Aorta (tissue), 5 donors: ENCODE results near the gene TFAP2B. TPM values are rescaled to one million over a fixed set of nuclear protein-coding genes. Genes with fewer than 3 reads are reported as not detected.

Source experiments
- ATAC-seq: fragments of 200-7000 bp; cut with Tn5 transposase; one replicate; pipeline ENCODE4 v1.9.1; 2022; ENCODE audit warnings: moderate library complexity; ENCODE audit not compliant: low FRiP score
- DNase-seq, 2 donors: peaks; one replicate each; pipeline ENCODE4 v3.0.0-alpha.2; 2020
- H3K27ac ChIP-seq, 2 donors: one replicate each; pipeline ENCODE4 v1.5.1; 2013; ENCODE audit warnings: low read length in 2 of 2, mild to moderate bottlenecking in 2 of 2, moderate library complexity in 2 of 2, control low read depth in 1 of 2, inconsistent platforms in 1 of 2, low read depth in 1 of 2
- H3K27me3 ChIP-seq, 2 donors: one replicate each; pipeline ENCODE4 v1.6.1; 2013; ENCODE audit warnings: control low read depth in 1 of 2, low read length in 1 of 2, mild to moderate bottlenecking in 1 of 2, moderate library complexity in 1 of 2; ENCODE audit not compliant: insufficient read depth in 2 of 2, control insufficient read depth in 1 of 2
- H3K36me3 ChIP-seq, 2 donors: one replicate each; pipeline ENCODE4 v1.6.1; 2013; ENCODE audit warnings: control low read depth in 1 of 2, low read length in 1 of 2, mild to moderate bottlenecking in 1 of 2; ENCODE audit not compliant: insufficient read depth in 2 of 2, control insufficient read depth in 1 of 2
- H3K4me1 ChIP-seq, 2 donors: one replicate each; pipeline ENCODE4 v1.6.1; 2013; ENCODE audit warnings: low read length in 2 of 2, control low read depth in 1 of 2, mild to moderate bottlenecking in 1 of 2, moderate library complexity in 1 of 2; ENCODE audit not compliant: insufficient read depth in 2 of 2, control insufficient read depth in 1 of 2
- H3K4me3 ChIP-seq, 2 donors: one replicate each; pipeline ENCODE4 v1.5.1; 2013; ENCODE audit warnings: low read length in 2 of 2, control low read depth in 1 of 2, mild to moderate bottlenecking in 1 of 2
- H3K9me3 ChIP-seq: one replicate; pipeline ENCODE4 v1.6.1; 2013; ENCODE audit warnings: mild to moderate bottlenecking, low read length; ENCODE audit not compliant: control insufficient read depth
- WGBS, 2 donors: extraction: QIAGEN DNeasy Blood & Tissue Kit; methylation state at CpG; one replicate each; pipeline ENCODE4 v1.1.7; 2013; 5-methylcytosine and 5-hydroxymethylcytosine counted together
- intact Hi-C, 2 donors: fragments of 100-400 bp; cut with DNase I; formaldehyde crosslinking; loops; one replicate each; pipeline versions ENCODE4 v1.14.2 to v1.15.0; 2022
- polyA plus RNA-seq, 2 donors: library from polyadenylated mRNA; stranded (reverse); fragments of 200-250 nt; gene quantifications; one replicate each; pipeline ENCODE4 v1.2.3, GENCODE V29; 2013
- total RNA-seq, 2 donors: library from RNA; stranded (reverse); fragmentation: NEBNext Ultra II Directional; extraction: Animal tissue kit (Norgen Biotek cat#: 25700); gene quantifications; one replicate each; pipeline ENCODE4 v1.2.1, GENCODE V29; 2021
- donor health status: healthy with polysubstance abuse.
- donor health status: Bipolar disorder and iron deficiency.
- donor health status: DM: no; HTN: no; CAD: no.
- donor health status: DM: no; HTN: no; CAD: no.
- donor health status: DM: yes; HTN: yes; CAD: no.

The TFAP2B gene
- total and polyA plus RNA-seq, 4 donors, result 0.13 TPM; not detected in 3

DNA sequence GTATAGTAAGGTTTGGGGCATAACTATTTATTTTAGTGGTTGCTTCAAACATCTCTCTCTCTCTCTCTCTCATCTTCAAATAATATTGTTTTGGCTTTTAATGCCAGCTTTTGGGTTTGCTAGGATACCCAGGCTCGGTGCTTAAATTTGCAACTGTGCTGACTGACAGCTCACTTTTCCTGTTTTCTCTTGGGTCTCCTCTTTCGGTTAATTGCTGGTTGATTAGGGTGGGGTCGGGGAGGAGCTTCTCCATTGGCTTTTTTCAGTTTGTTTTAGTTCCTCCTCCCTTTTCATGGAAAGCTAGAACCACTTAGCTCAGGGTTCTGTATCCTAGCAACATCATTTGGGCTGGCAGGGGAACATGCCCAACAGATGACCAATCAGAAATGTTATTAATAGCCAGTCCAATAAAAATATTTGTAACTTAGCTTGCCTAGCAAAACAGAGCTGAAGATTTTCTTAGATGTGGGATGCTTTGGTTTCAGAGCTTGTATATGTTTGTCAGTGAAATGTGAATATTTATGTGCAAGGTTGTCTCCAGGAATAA lies 11.3 kb downstream of the TFAP2B start:
- intact Hi-C loops, result loop anchor here in 1 of 2 donors (5.0 kb wide), 1 partner anchor 567 kb away; no protein-coding TSS in a partner anchor

DNA sequence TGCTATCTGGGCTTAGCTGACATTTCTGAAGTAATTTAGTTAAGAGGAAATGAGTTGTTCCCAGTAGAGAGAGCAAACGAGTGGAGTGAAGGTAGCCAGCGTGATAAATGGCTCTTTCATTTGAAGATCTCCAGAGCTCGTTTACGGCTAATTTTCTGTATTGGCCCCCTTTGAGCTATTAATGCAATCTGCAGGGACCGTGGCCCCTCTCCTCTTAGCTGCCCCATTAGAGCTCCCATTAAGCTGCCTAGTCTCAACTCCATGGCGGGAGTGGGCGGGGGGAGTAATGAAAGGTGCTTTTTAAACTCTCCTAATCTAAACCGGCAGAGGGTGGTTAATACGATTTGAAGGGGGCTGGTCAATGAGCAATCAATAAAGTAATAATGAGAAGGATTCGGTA lies 12.5 kb downstream of the TFAP2B start:
- no peaks in the 10 kb centered on the region for H3K36me3 ChIP-seq
- intact Hi-C loops, result loop anchor here in 1 of 2 donors (5.0 kb wide), 1 partner anchor 566 kb away; no protein-coding TSS in a partner anchor
- no peak overlapping the region for H3K4me3 ChIP-seq
- no peak overlapping the region for H3K27ac ChIP-seq
- peaks cover 2% of the 10 kb centered on the region for H3K9me3 ChIP-seq
- H3K27me3 ChIP-seq, result peaks cover 0 to 2% of the 10 kb centered on the region in 2 donors
- WGBS, 2 donors, result 7 to 10% methylated on average over 10 of the region's 10 CpGs
- H3K4me1 ChIP-seq, result peaks cover 0 to 3% of the 10 kb centered on the region in 2 donors
- no peak for ATAC-seq
- DNase-seq, result no peak

More for the DNA sequence above, 11.3 kb downstream of the TFAP2B start:
- ATAC-seq, result no peak
- H3K36me3 ChIP-seq, result no peaks in the 10 kb centered on the region
- 3 to 5% methylated on average over 3 of the region's 3 CpGs for WGBS, 2 donors
- H3K27me3 ChIP-seq, result no peaks in the 10 kb centered on the region
- peaks cover 2% of the 10 kb centered on the region for H3K9me3 ChIP-seq
- H3K4me3 ChIP-seq, result no peak overlapping the region
- no peak overlapping the region for H3K27ac ChIP-seq
- peaks cover 0 to 3% of the 10 kb centered on the region in 2 donors for H3K4me1 ChIP-seq
- no peak for DNase-seq

DNA sequence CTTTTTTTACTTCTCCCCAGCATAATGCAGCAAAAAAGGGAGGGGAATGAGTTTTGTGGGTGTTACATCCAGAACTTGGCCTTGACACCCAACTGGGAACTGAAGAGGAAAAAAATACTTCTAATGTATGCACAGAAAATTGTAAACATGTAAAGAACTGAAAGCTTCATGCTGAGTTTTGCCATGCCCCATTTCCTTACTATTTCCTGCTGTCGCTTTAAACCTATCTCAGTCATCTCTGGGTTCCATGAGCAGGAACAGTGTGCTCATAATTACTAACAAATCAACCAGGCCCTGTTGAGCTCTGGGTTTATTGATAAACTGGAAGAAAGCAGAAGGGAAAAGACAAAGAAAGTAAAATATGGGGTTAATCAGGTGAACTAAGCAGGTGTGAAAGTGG lies 14.2 kb downstream of the TFAP2B start:
- no peak for ATAC-seq
- intact Hi-C loops, result loop anchor here in 1 of 2 donors (5.0 kb wide), 1 partner anchor 564 kb away; no protein-coding TSS in a partner anchor
- Histone ChIP-seq H3K27ac (no peak overlapping the region), H3K36me3 (no peaks in the 10 kb centered on the region), H3K9me3 (no peaks in the 10 kb centered on the region), H3K27me3 (peaks cover 0 to 2% of the 10 kb centered on the region in 2 donors), H3K4me1 (peaks cover 0 to 3% of the 10 kb centered on the region in 2 donors), H3K4me3 (no peak overlapping the region)
- no peak for DNase-seq
- 68 to 71% methylated on average over 1 of the region's 1 CpG for WGBS, 2 donors

DNA sequence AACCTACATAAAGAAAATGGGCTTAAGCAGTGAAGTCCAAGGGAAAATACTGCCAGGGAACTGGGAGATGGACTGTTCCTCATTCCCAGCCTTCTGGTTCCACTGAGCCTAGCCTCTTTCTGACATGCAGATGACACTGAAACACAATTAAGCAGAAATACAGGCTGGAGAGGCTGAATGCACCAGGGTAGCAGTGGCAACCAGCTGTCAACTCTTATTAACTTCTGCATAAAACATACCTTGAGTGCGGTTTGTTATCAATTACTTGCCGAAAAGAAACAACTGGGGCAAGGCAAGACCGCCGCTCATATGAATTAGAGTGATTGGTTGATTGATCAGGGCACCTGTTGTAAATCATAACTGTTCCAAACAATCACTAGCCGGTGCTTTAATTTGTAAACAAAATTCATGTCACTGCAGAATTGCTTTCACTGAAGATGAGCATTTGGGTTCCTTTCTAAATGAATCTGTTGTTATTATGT lies 16.3 kb downstream of the TFAP2B start:
- no peaks in the 10 kb centered on the region for H3K36me3 ChIP-seq
- WGBS, 2 donors, result 64 to 77% methylated on average over 5 of the region's 5 CpGs
- peaks cover 0 to 3% of the 10 kb centered on the region in 2 donors for H3K4me1 ChIP-seq
- intact Hi-C loops, result loop anchor here in 1 of 2 donors (5.0 kb wide), 1 partner anchor 562 kb away; no protein-coding TSS in a partner anchor
- peaks cover 0 to 2% of the 10 kb centered on the region in 2 donors for H3K27me3 ChIP-seq
- no peak for DNase-seq
- ATAC-seq, result no peak
- no peak overlapping the region for H3K27ac ChIP-seq
- H3K9me3 ChIP-seq, result no peaks in the 10 kb centered on the region
- H3K4me3 ChIP-seq, result no peak overlapping the region

DNA sequence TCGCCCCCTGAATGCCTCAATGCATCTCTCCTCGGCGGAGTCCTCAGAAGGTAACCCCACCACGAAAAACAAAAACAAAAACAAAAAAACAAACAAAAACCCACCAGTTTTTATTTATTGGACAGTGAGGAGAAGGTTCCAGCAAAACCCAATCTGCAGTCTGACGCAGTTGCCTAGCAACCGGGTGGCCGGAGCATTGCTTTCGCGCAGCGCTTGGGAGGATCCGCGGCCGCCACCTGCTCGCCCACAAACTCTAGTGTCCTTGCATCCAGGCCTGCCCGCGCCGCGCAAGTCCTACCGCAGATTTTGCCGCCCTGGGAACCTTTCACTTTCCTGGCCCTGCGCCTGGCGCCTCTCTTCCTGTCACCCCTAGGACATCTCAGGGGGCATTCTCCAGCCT lies 17.6 kb downstream of the TFAP2B start:
- 4 to 18% methylated on average over 22 of the region's 22 CpGs for WGBS, 2 donors
- Histone ChIP-seq H3K27ac (no peak overlapping the region), H3K27me3 (peaks cover 0 to 5% of the 10 kb centered on the region in 2 donors), H3K4me1 (peaks cover 0 to 3% of the 10 kb centered on the region in 2 donors), H3K9me3 (no peaks in the 10 kb centered on the region), H3K36me3 (no peaks in the 10 kb centered on the region), H3K4me3 (no peak overlapping the region)
- ATAC-seq (no peak), DNase-seq (no peak)
- intact Hi-C loops, result no loop called here

DNA sequence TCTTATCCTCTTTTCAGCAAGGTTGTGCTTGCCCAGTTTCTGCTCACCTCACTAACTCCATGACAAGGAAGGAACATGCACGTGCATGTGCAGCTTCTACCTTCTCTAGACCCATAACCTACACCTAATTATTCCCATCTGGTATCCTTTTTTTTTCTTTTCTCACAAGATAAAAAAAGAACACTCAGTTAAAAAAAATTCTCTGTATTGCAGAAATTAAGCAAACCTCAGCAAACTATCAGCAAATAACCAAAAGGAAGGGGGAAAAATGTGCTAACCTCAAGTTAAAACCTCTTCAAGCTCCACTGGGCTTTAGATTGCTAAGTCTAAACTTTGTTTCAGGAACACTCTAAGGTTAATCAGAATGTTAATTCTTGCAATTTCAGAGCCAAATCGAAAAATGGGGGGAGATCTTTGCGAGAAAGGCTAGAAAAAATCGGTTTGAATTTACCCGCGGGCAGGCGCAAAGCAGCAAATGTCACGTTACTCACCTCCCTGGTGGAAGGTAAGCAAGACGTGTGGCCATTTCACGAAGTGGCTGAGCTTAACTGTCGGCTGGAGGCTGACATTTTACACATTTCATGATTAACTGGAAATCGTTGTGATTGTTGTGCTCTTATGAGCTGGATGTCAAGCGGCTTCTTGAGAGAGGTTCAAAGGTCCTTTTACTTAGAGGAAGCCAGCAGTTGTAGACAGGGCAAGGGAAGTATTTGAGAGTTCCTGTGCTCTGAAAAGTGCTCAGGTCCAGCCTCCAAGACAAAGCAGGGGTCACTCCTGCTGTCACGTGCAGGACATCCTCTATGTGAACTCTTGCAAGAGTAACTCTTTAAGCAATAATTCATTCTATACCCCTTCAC lies 19.1 kb downstream of the TFAP2B start:
- no peak overlapping the region for H3K27ac ChIP-seq
- no peak for ATAC-seq
- peaks cover 0 to 3% of the 10 kb centered on the region in 2 donors for H3K4me1 ChIP-seq
- H3K36me3 ChIP-seq, result no peaks in the 10 kb centered on the region
- peaks cover 0 to 5% of the 10 kb centered on the region in 2 donors for H3K27me3 ChIP-seq
- H3K4me3 ChIP-seq, result no peak overlapping the region
- 3 to 17% methylated on average over 14 of the region's 14 CpGs for WGBS, 2 donors
- intact Hi-C loops, result no loop called here
- no peaks in the 10 kb centered on the region for H3K9me3 ChIP-seq
- DNase-seq, result no peak

DNA sequence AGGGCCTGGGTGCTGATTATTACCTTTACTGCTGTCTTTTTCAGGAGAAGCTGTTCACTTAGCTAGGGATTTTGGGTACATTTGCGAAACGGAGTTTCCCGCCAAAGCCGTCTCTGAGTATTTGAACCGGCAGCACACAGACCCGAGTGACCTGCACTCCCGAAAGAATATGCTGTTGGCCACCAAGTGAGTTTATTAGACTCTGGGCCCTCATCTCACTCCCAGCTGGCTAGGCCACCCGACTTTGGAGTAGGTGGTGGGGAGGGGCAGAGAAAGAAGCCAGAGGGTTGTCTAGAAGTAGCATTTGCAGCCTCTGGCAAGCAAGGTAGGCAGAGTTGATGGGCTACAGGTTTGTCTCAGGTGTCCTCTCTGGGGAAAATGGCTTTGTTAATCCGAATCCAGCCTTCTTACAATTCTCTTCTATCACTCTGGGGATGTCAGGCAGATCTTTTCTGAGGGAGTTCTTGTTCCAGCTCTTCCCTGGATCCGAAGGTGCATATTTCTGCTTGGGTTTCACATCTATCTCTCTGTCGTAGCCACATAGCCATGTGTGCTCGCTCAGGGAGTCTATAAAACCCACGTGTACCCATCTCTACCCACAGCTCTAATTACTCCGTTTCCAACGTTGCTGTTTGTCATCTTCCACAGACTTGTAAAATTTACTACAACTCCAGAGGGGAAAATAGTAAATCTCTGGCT lies 21.6 kb downstream of the TFAP2B start:
- H3K4me3 ChIP-seq, result no peak overlapping the region
- H3K27me3 ChIP-seq, result peaks cover 0 to 5% of the 10 kb centered on the region in 2 donors
- no peak overlapping the region for H3K27ac ChIP-seq
- H3K4me1 ChIP-seq, result no peaks in the 10 kb centered on the region
- intact Hi-C loops, result no loop called here
- 14 to 32% methylated on average over 15 of the region's 15 CpGs for WGBS, 2 donors
- no peaks in the 10 kb centered on the region for H3K9me3 ChIP-seq
- DNase-seq (no peak), ATAC-seq (no peak)
- no peaks in the 10 kb centered on the region for H3K36me3 ChIP-seq

DNA sequence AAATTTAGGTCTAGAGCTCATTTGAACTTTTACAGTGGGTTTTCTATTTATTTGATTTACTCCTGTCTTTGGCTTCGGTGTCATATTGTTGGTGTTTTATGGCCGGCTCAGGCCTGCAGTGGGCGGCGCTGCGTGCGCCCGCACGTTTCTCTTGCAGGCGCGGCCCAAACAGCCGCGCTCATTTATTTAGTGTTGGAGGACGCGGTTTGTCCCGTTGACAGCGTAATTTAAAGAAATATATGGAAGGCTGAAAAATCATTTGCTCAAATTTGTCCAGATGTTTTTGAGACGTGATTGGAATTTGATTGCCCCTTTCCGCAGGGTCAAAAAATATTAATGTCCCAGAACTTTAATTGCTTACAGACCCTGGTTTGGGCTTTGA lies 22.1 kb downstream of the TFAP2B start:
- DNase-seq (no peak), ATAC-seq (no peak)
- intact Hi-C loops, result no loop called here
- Histone ChIP-seq H3K4me3 (no peak overlapping the region), H3K4me1 (no peaks in the 10 kb centered on the region), H3K27me3 (peaks cover 0 to 2% of the 10 kb centered on the region in 2 donors), H3K9me3 (no peaks in the 10 kb centered on the region), H3K27ac (no peak overlapping the region), H3K36me3 (no peaks in the 10 kb centered on the region)
- 11 to 21% methylated on average over 18 of the region's 18 CpGs for WGBS, 2 donors
